Mammary epithelial cell (primary cell): ENCODE data around the gene SVEP1.

ENCODE experiments used
- CTCF ChIP-seq, 2 donors: IDR thresholded peaks in 1 of 2; conservative IDR thresholded peaks in 1 of 2; 2 replicates each; pipeline ENCODE4 v1.5.1; 2011 to 2012; ENCODE audit warnings: inconsistent platforms in 2 of 2, low read length in 2 of 2, mild to moderate bottlenecking in 2 of 2, control low read depth in 1 of 2, low read depth in 1 of 2; ENCODE audit not compliant: insufficient read depth in 1 of 2; ENCODE audit errors: extremely low read depth in 1 of 2
- EZH2 ChIP-seq: IDR thresholded peaks from 2 replicates; pipeline ENCODE4 v1.6.1; 2012; ENCODE audit warnings: low read length, inconsistent platforms, borderline replicate concordance

- TF ChIP-seq CTCF (conservative IDR thresholded peaks at IDR 0.05 in 1 of 2, IDR thresholded peaks at IDR 0.05 in 1 of 2; ENCODE audit: extremely low read depth in 1 of 2, insufficient read depth in 1 of 2, low read depth in 1 of 2, low read length in 2 of 2) (no peak), EZH2 (no peak)
Observed at GRCh38 chr9:110443866-110444220, 135.7 kb downstream of the SVEP1 start.
